Gastroesophageal sphincter (tissue), 4 donors: ENCODE results near the gene ZNF77. TPM values are rescaled to one million over a fixed set of nuclear protein-coding genes. Genes with fewer than 3 reads are reported as not detected.

ENCODE experiments used
- ATAC-seq: fragments of 150-250 bp; one replicate; pipeline ENCODE4 v1.9.1; 2016; ENCODE audit warnings: mild to moderate bottlenecking, moderate library complexity
- H3K27ac ChIP-seq, 4 donors: fragments of 200-600 bp; sonication (generic) in 3 of 4; 1 replicate in 3 of 4; 2 replicates in 1 of 4; pipeline ENCODE4 v1.5.1; 2016 to 2019
- H3K27me3 ChIP-seq: fragments of 200-600 bp; sonication (generic); one replicate; pipeline ENCODE4 v1.5.1; 2019
- H3K36me3 ChIP-seq, 2 donors: fragments of 200-600 bp; sonication (generic); one replicate each; pipeline ENCODE4 v1.5.1; 2019; ENCODE audit warnings: control low read depth in 1 of 2
- H3K4me1 ChIP-seq, 3 donors: fragments of 200-600 bp; sonication (generic); 1 replicate in 2 of 3; 2 replicates in 1 of 3; pipeline ENCODE4 v1.5.1; 2016 to 2019; ENCODE audit warnings: control low read depth in 2 of 3
- H3K4me3 ChIP-seq, 2 donors: fragments of 200-600 bp; sonication (generic); one replicate each; pipeline ENCODE4 v1.5.1; 2019; ENCODE audit warnings: mild to moderate bottlenecking in 1 of 2, moderate library complexity in 1 of 2
- H3K9me3 ChIP-seq, 3 donors: fragments of 200-600 bp; sonication (generic); one replicate each; pipeline ENCODE4 v1.5.1; 2017 to 2019; ENCODE audit warnings: control low read depth in 2 of 3
- EP300 ChIP-seq: sonication (generic); formaldehyde crosslinking; IDR thresholded peaks from one replicate; pipeline ENCODE4 v1.6.1; 2017; ENCODE audit warnings: antibody characterized with exemption, mild to moderate bottlenecking
- POLR2A ChIP-seq, 2 donors: fragments of 450-650 bp; IDR thresholded peaks; one replicate each; pipeline ENCODE4 v1.6.1; 2017; ENCODE audit warnings: antibody characterized with exemption in 2 of 2, mild to moderate bottlenecking in 2 of 2, moderate library complexity in 1 of 2
- POLR2AphosphoS5 ChIP-seq: sonication (generic); formaldehyde crosslinking; IDR thresholded peaks from one replicate; pipeline ENCODE4 v1.6.1; 2017; ENCODE audit warnings: antibody characterized with exemption
- WGBS, 2 donors: methylation state at CpG; one replicate each; pipeline ENCODE4 v1.1.5; 2018; ENCODE audit warnings: low coverage in 1 of 2; 5-methylcytosine and 5-hydroxymethylcytosine counted together
- total RNA-seq, 4 donors: library from RNA; depleted of rRNA; stranded (reverse); fragments of >200 nt; gene quantifications; one replicate each; pipeline ENCODE4 v1.1.0, GENCODE V29; 2016
- TF ChIP-seq, protein P1 (sequence below), 4 experiments: fragments of 200-600 bp in 2 of 4; fragments of 450-650 bp in 2 of 4; sonication (generic) in 1 of 4; IDR thresholded peaks; one replicate each; pipeline ENCODE4 v1.5.1; 2017 to 2019; ENCODE audit warnings: antibody characterized with exemption in 4 of 4, mild to moderate bottlenecking in 2 of 4, moderate library complexity in 2 of 4

The ZNF77 gene
- total RNA-seq, 4 donors from 2014 or later: 2.2 to 6.8 (median 3.4) TPM

DNA sequence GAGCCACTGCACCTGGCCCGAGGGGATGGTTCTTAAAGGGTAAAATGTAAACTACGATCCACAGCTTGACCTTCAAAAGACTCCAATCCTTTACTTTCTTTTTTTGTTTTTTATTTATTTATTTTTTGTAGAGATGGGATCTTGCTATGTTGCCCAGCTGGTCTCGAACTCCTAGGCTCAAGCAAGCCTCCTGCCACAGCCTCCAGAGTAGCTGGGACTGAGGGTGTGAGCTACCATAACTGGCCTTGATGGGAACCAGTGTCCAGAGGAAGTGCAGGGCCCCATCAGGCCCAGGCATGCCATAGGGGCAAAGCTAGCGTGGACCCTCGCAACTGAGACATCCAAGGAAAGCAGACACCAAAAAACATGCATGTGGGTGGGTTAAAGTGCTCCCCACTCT lies 18.4 kb upstream of the ZNF77 start:
- Histone ChIP-seq H3K27me3 (no peaks in the 10 kb centered on the region), H3K4me3 (no peak overlapping the region), H3K4me1 (peaks cover 0 to 13% (median 0%) of the 10 kb centered on the region in 3 donors), H3K27ac (no peak overlapping the region), H3K36me3 (no peaks in the 10 kb centered on the region), H3K9me3 (no peaks in the 10 kb centered on the region)
- no peak for ATAC-seq
- TF ChIP-seq EP300: no peak
- TF ChIP-seq POLR2AphosphoS5: no peak
- no peak for TF ChIP-seq POLR2A (IDR thresholded peaks at IDR 0.05)
- TF ChIP-seq, protein P1, sequence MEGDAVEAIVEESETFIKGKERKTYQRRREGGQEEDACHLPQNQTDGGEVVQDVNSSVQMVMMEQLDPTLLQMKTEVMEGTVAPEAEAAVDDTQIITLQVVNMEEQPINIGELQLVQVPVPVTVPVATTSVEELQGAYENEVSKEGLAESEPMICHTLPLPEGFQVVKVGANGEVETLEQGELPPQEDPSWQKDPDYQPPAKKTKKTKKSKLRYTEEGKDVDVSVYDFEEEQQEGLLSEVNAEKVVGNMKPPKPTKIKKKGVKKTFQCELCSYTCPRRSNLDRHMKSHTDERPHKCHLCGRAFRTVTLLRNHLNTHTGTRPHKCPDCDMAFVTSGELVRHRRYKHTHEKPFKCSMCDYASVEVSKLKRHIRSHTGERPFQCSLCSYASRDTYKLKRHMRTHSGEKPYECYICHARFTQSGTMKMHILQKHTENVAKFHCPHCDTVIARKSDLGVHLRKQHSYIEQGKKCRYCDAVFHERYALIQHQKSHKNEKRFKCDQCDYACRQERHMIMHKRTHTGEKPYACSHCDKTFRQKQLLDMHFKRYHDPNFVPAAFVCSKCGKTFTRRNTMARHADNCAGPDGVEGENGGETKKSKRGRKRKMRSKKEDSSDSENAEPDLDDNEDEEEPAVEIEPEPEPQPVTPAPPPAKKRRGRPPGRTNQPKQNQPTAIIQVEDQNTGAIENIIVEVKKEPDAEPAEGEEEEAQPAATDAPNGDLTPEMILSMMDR (IDR thresholded peaks at IDR 0.05): no peak
- 79 to 82% methylated on average over 2 to 4 of the region's 5 CpGs for WGBS, 2 donors

DNA sequence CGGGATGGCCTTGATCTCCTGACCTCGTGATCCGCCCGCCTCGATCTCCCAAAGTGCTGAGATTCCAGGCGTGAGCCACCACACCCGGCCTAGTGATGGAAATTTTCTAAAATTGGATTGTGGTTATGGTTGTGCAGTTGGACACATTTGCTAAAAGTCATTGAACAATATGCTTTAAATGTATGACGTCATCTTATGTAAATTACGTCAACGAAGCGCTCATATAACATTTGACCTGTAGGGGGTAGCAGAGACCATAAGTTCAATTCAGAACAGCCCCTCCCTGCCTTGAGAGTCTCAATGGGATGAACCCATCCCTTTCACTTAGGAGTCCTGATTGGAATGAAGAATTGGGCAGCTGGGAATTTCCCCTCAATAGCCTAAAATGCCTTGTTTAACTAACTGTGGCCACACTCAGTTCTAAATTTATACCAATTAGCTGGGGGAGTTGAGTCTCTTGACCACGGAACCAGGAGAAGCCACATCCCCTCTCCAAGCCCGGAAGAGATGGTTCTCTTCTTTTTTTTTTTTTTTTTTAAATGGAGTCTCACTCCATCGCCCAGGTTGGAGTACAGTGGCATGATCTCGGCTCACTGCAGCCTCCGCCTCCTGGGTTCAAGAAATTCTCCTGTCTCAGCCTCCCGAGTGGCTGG lies 17.4 kb upstream of the ZNF77 start:
- no peaks in the 10 kb centered on the region for H3K27me3 ChIP-seq
- H3K4me3 ChIP-seq: peak overlapping the region in 1 of 2 donors; percentile 31
- ATAC-seq: peak; percentile 81
- 17 to 22% methylated on average over 6 to 13 of the region's 17 CpGs for WGBS, 2 donors
- H3K4me1 ChIP-seq: peaks cover 0 to 10% (median 0%) of the 10 kb centered on the region in 3 donors
- no peak overlapping the region for H3K27ac ChIP-seq
- H3K9me3 ChIP-seq: no peaks in the 10 kb centered on the region
- TF ChIP-seq POLR2A (IDR thresholded peaks at IDR 0.05) (no peak), POLR2AphosphoS5 (peak; percentile 19)
- TF ChIP-seq, protein P1 (IDR thresholded peaks at IDR 0.05): peak in 3 of 4 experiments; percentile 74 to 97 (median 95)
- H3K36me3 ChIP-seq: no peaks in the 10 kb centered on the region

DNA sequence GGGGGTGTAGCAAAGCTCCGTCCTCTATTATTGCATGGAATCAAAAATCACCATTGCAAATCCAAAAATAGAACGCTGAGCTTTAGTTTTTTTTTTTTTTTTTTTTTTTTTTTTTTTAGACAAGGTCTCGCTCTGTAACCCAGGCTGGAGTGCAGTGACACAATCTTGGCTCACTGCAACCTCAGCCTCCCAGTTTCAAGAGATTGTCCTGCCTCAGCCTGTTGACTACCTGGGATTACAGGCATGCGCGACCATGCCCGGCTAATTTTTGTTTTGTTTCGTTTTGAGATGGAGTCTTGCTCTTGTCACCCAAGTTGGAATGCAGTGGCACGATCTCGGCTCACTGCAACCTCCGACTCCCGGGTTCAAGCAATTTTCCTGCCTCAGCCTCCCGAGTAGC lies 15.3 kb upstream of the ZNF77 start:
- no peak overlapping the region for H3K27ac ChIP-seq
- peaks cover 0 to 10% (median 0%) of the 10 kb centered on the region in 3 donors for H3K4me1 ChIP-seq
- no peak overlapping the region for H3K4me3 ChIP-seq
- H3K36me3 ChIP-seq: no peaks in the 10 kb centered on the region
- TF ChIP-seq POLR2A (IDR thresholded peaks at IDR 0.05) (no peak), POLR2AphosphoS5 (no peak), EP300 (no peak)
- TF ChIP-seq, protein P1 (IDR thresholded peaks at IDR 0.05): no peak
- no peaks in the 10 kb centered on the region for H3K27me3 ChIP-seq
- 55 to 68% methylated on average over 2 to 7 of the region's 12 CpGs for WGBS, 2 donors
- H3K9me3 ChIP-seq: no peaks in the 10 kb centered on the region
- ATAC-seq: no peak

DNA sequence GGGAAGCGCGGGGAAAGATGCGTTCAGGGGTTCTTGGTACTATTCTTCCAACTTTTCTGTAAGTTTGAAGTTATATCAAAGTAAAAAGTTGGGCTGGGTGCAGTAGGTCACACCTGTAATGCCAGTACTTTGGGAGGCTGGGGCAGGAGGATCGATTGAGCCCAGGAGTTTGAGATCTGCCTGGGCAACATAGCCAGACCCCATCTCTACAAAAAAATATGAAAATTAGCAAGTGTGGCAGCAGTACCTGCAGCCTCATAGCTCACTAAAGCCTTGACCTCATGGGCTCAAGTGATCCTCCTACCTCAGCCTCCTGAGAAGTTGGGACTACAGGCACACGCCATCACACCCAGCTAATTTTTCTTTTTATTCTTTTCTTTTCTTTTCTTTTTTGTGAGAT lies 12.4 kb upstream of the ZNF77 start:
- Histone ChIP-seq H3K4me3 (no peak overlapping the region), H3K27ac (no peak overlapping the region), H3K27me3 (no peaks in the 10 kb centered on the region), H3K36me3 (no peaks in the 10 kb centered on the region), H3K4me1 (peaks cover 0 to 17% (median 0%) of the 10 kb centered on the region in 3 donors), H3K9me3 (no peaks in the 10 kb centered on the region)
- 90 to 94% methylated on average over 3 to 5 of the region's 5 CpGs for WGBS, 2 donors
- no peak for TF ChIP-seq POLR2AphosphoS5
- TF ChIP-seq POLR2A (IDR thresholded peaks at IDR 0.05): no peak
- TF ChIP-seq, protein P1 (IDR thresholded peaks at IDR 0.05): no peak
- TF ChIP-seq EP300: no peak
- no peak for ATAC-seq

DNA sequence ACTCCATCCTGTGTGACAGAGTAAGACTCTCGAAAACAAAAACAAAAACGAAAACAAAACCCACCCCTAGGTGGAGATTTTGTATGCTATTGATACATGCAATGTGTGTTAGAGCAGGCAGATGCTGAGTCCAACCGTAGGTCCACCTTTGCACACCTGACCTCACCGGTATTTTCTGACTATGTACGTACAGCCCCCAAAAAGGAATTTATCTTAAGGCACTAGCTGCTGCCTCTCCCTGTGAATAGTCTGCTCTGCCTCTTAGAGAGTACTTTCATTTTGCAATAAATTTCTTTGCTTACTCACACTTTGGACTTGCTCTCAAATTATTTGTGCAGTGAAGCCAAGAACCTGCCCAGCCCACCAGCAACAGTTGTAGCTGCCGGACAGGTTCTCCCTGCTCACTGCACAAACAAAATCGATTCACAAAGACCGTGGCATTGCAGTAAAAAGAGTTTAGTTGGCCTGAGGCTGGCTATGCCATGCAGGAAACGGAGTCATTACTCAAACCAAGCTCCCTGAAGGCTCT lies 8.2 kb upstream of the ZNF77 start:
- Histone ChIP-seq H3K27ac (peak overlapping the region in 2 of 4 donors; percentile 11 to 33), H3K4me1 (peaks cover 0 to 24% (median 6%) of the 10 kb centered on the region in 3 donors), H3K9me3 (no peaks in the 10 kb centered on the region), H3K27me3 (no peaks in the 10 kb centered on the region), H3K4me3 (peak overlapping the region in 1 of 2 donors; percentile 0), H3K36me3 (no peaks in the 10 kb centered on the region)
- TF ChIP-seq, protein P1 (IDR thresholded peaks at IDR 0.05): no peak
- TF ChIP-seq POLR2A (IDR thresholded peaks at IDR 0.05): no peak
- TF ChIP-seq EP300: no peak
- no peak for TF ChIP-seq POLR2AphosphoS5
- 9 to 26% methylated on average over 7 of the region's 9 CpGs for WGBS, 2 donors
- no peak for ATAC-seq
